ENCODE results near the gene C3orf33. TPM values are rescaled to one million over a fixed set of nuclear protein-coding genes. Genes with fewer than 3 reads are reported as not detected.

The C3orf33 gene
- total and polyA plus RNA-seq, 2 of the 8 experiments (the other 6 are each of a cell fraction or from before 2014, with no cell fraction given), result 3.4 to 4.5 TPM

GRCh38 chr3:155753038-155753639 lies 52.9 kb downstream of the C3orf33 start:
- no peaks in the 10 kb centered on the region for H3K23me2 ChIP-seq (ENCODE audit: low read depth, low read length)
- no peaks in the 10 kb centered on the region for H3K27me3 ChIP-seq (replicated peaks in 1 of 4; ENCODE audit: control insufficient read depth in 3 of 4, extremely low read depth in 1 of 4, insufficient read depth in 3 of 4, low read length in 3 of 4)
- no peak overlapping the region for H4K91ac ChIP-seq (replicated peaks; ENCODE audit: insufficient read length, low read length)
- no peak overlapping the region for H2AK5ac ChIP-seq (ENCODE audit: low read depth, low read length)
- CTCF ChIA-PET (ENCODE audit: partially characterized antibody), result interaction anchor here (0.5 to 2.9 kb wide), 7 partner anchors 16 to 395 kb away, joined by 3 to 12 read pairs (median 3); partner anchors contain the start of gene C3orf33
- H3K79me1 ChIP-seq (ENCODE audit: low read depth, low read length), result no peaks in the 10 kb centered on the region
- H3K4me3 ChIP-seq (ENCODE audit: extremely low read depth in 1 of 4, insufficient read depth in 2 of 4, low read depth in 3 of 4, low read length in 4 of 4), result no peak overlapping the region
- no peaks in the 10 kb centered on the region for H3K9me3 ChIP-seq (ENCODE audit: insufficient read depth in 2 of 2, low read depth in 1 of 2, low read length in 1 of 2)
- no peak overlapping the region for H2BK15ac ChIP-seq (ENCODE audit: low read length)
- H2BK12ac ChIP-seq (ENCODE audit: low read depth, low read length), result no peak overlapping the region
- POLR2A ChIA-PET (ENCODE audit: partially characterized antibody), result no interaction called here
- H3K9ac ChIP-seq (replicated peaks in 1 of 4; ENCODE audit: extremely low read depth in 1 of 4, low read depth in 3 of 4, low read length in 3 of 4), result no peak overlapping the region
- H2BK20ac ChIP-seq (ENCODE audit: low read length), result no peak overlapping the region
- WGBS, 2 experiments (ENCODE audit: extremely low coverage in 1 of 2, insufficient coverage in 1 of 2, insufficient read length in 1 of 2, insufficient replicate concordance in 2 of 2, low coverage in 1 of 2, low lambda C conversion rate in 2 of 2, missing lambda C conversion rate in 1 of 2), result 72% methylated on average over 10 of the region's 11 CpGs; no CpG with 5 or more reads in 1 of the 2 experiments
- peaks cover 3 to 13% (median 6%) of the 10 kb centered on the region in 4 experiments; a peak in 5 of 7 replicates for H3K4me1 ChIP-seq (replicated peaks in 1 of 4; ENCODE audit: control insufficient read depth in 3 of 4, insufficient read depth in 4 of 4, low read length in 3 of 4)
- H2AFZ ChIP-seq (ENCODE audit: low read length), result no peak overlapping the region
- TF ChIP-seq FOSL1 (IDR thresholded peaks at IDR 0.05; ENCODE audit: insufficient read depth, low read depth, low read length) (no peak), POLR2A (IDR thresholded peaks at IDR 0.05; ENCODE audit: control extremely low read depth in 1 of 2, low read depth in 2 of 2, low read length in 2 of 2) (no peak), CTCF (IDR thresholded peaks at IDR 0.05; ENCODE audit: control extremely low read depth in 1 of 3, insufficient read depth in 1 of 3, low read depth in 1 of 3, low read length in 3 of 3) (peak in 2 of 3 experiments; percentile 25 to 50; a peak in 2 of 4 replicates), YY1 (IDR thresholded peaks at IDR 0.05; ENCODE audit: low read depth, low read length) (no peak), RAD21 (IDR thresholded peaks at IDR 0.05 in 1 of 2, conservative IDR thresholded peaks at IDR 0.05 in 1 of 2; ENCODE audit: low read depth in 2 of 2, low read length in 2 of 2) (peak; percentile 56 to 59)
- H4K8ac ChIP-seq (ENCODE audit: extremely low read depth, insufficient read depth, low read length), result no peak overlapping the region
- no peak overlapping the region for H3K56ac ChIP-seq (replicated peaks; ENCODE audit: insufficient read length, low read depth, low read length)
- no peaks in the 10 kb centered on the region for H3K79me2 ChIP-seq (ENCODE audit: control insufficient read depth in 1 of 2, insufficient read depth in 2 of 2, low read length in 2 of 2)
- H2BK5ac ChIP-seq (ENCODE audit: low read depth, low read length), result no peak overlapping the region
- no peak overlapping the region for H3K4me2 ChIP-seq (ENCODE audit: insufficient read depth in 1 of 2, low read depth in 2 of 2, low read length in 2 of 2)
- no peaks in the 10 kb centered on the region for H3K36me3 ChIP-seq (ENCODE audit: control insufficient read depth in 2 of 4, insufficient read depth in 4 of 4, low read length in 3 of 4)
- FAIRE-seq, result peak; percentile 36
- H3K14ac ChIP-seq (ENCODE audit: insufficient read length), result no peak overlapping the region
- no peak overlapping the region for H2BK120ac ChIP-seq (replicated peaks; ENCODE audit: low read depth, low read length)
- no peak overlapping the region for H3K18ac ChIP-seq (ENCODE audit: extremely low read depth, low read length)
- no peaks in the 10 kb centered on the region for H4K20me1 ChIP-seq (replicated peaks in 1 of 2; ENCODE audit: control insufficient read depth in 1 of 2, insufficient read depth in 2 of 2, low read length in 2 of 2)
- no peak overlapping the region for H3K4ac ChIP-seq (replicated peaks; ENCODE audit: insufficient read length, low read depth, low read length)
- no peak for DNase-seq (ENCODE audit: low read depth in 1 of 2, low spot score in 2 of 2)
- H4K5ac ChIP-seq (ENCODE audit: insufficient read length, low read depth, low read length), result no peak overlapping the region
- no peak overlapping the region for H3K27ac ChIP-seq (ENCODE audit: low read depth, low read length)
- no peak overlapping the region for H3K23ac ChIP-seq (ENCODE audit: insufficient read length)

All from H1 (cell line).